GM12873 (cell line): Measurements from ENCODE around the gene EFCAB7.

Experiments
- TF ChIP-seq, protein P1 (sequence below): IDR thresholded peaks from 2 replicates; pipeline ENCODE4 v1.5.1; 2012; ENCODE audit warnings: low read depth, mild to moderate bottlenecking, moderate library complexity, low read length, control low read depth; ENCODE audit not compliant: insufficient read depth; ENCODE audit errors: missing control alignments

EFCAB7 gene

GRCh38 chr1:63600248-63600647 is 76.9 kb downstream of the EFCAB7 start:
- TF ChIP-seq, protein P1, sequence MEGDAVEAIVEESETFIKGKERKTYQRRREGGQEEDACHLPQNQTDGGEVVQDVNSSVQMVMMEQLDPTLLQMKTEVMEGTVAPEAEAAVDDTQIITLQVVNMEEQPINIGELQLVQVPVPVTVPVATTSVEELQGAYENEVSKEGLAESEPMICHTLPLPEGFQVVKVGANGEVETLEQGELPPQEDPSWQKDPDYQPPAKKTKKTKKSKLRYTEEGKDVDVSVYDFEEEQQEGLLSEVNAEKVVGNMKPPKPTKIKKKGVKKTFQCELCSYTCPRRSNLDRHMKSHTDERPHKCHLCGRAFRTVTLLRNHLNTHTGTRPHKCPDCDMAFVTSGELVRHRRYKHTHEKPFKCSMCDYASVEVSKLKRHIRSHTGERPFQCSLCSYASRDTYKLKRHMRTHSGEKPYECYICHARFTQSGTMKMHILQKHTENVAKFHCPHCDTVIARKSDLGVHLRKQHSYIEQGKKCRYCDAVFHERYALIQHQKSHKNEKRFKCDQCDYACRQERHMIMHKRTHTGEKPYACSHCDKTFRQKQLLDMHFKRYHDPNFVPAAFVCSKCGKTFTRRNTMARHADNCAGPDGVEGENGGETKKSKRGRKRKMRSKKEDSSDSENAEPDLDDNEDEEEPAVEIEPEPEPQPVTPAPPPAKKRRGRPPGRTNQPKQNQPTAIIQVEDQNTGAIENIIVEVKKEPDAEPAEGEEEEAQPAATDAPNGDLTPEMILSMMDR: no peak

GRCh38 chr1:63601061-63601460 is 77.7 kb downstream of the EFCAB7 start:
- TF ChIP-seq, protein P1: no peak

GRCh38 chr1:63601463-63601862 is 78.1 kb downstream of the EFCAB7 start:
- TF ChIP-seq, protein P1: no peak

GRCh38 chr1:63601912-63602311 is 78.6 kb downstream of the EFCAB7 start:
- TF ChIP-seq, protein P1: no peak

DNA sequence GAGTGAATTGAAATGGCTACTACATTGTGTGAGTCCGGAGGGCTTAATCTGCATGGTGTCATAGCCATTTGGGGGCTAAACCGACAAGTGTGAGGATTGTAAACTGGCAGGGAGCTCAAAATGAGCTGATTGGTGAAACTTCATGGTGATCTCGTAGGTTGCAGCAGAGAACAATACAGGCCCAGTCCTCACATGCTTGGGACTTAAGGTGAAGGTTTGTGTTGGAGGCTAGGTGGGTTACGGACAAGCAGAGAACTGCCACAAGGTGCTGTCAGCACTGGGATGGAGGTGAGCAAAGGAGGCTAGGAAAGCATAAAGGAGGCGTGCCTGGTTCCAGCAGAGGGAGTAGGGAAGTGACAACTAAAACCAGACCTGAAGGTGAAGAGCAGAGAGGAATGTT is 79.3 kb downstream of the EFCAB7 start:
- TF ChIP-seq, protein P1: no peak

GRCh38 chr1:63603810-63604209 is 80.5 kb downstream of the EFCAB7 start:
- TF ChIP-seq, protein P1: no peak

DNA sequence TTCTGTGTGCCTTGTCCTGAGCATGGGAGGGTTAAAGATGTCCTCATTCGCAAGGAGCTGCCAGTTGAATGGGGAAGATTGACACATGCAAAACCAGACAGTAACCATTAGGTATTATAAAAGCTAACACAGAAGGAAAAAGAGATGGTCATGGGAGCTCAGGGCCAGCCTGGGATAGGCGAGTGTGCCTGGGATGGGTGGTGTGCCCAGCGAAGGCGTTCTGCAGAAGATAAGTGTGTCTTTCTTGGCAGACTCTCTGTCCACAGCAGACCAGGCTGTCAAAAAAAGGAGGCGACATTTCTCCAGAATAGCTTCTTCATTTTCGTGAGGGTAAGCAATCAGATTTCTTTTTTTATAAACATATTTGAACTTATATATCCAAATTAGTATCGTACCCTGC is 84.0 kb downstream of the EFCAB7 start:
- TF ChIP-seq, protein P1: no peak
